H4 (cell line): Measurements from ENCODE around the gene SLC13A2. TPM values are rescaled to one million over a fixed set of nuclear protein-coding genes. Genes with fewer than 3 reads are reported as not detected.
"Not testable (repeated sequence)": the region's sequence is repeated elsewhere in the genome, so short reads cannot be mapped to it uniquely, and the experiment has no call there.

Source experiments
- DNase-seq: peaks from one replicate; pipeline ENCODE4 v3.0.0-alpha.2; 2015; ENCODE audit warnings: low spot score
- total RNA-seq: library from RNA; depleted of rRNA; stranded (reverse); fragments of >200 nt; shearing (Covaris generic); gene quantifications from 2 replicates; pipeline ENCODE4 v1.2.3, GENCODE V29; 2014; rRNA removed

SLC13A2 gene, protein sequence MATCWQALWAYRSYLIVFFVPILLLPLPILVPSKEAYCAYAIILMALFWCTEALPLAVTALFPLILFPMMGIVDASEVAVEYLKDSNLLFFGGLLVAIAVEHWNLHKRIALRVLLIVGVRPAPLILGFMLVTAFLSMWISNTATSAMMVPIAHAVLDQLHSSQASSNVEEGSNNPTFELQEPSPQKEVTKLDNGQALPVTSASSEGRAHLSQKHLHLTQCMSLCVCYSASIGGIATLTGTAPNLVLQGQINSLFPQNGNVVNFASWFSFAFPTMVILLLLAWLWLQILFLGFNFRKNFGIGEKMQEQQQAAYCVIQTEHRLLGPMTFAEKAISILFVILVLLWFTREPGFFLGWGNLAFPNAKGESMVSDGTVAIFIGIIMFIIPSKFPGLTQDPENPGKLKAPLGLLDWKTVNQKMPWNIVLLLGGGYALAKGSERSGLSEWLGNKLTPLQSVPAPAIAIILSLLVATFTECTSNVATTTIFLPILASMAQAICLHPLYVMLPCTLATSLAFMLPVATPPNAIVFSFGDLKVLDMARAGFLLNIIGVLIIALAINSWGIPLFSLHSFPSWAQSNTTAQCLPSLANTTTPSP
- not detected in 2 replicates for total RNA-seq

DNA sequence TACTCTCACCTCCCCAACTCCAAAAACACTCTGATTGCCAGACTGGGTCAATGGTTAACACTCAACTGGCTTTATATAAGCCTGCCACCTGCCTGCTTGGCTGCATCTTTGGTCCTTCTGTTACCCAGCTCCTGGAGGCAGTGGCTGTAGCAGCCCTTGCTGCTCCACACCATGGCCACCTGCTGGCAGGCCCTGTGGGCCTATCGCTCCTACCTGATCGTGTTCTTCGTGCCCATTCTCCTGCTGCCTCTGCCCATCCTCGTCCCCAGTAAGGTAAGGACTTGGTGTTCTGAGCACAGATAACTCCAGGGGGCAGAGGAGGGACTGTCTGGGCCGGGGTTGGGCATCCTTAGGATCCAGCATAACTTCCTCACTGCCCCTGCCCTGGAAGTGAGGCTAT lies at the start of gene SLC13A2:
TSS of gene SLC13A2 (plus strand) at position 103 of the 400 bp plus-strand sequence. CDS start at position 172, 69 bp downstream.
- DNase-seq = no peak

GRCh38 chr17:28425206-28425605 lies 48.2 kb upstream of the SLC13A2 start:
- no peak for DNase-seq

DNA sequence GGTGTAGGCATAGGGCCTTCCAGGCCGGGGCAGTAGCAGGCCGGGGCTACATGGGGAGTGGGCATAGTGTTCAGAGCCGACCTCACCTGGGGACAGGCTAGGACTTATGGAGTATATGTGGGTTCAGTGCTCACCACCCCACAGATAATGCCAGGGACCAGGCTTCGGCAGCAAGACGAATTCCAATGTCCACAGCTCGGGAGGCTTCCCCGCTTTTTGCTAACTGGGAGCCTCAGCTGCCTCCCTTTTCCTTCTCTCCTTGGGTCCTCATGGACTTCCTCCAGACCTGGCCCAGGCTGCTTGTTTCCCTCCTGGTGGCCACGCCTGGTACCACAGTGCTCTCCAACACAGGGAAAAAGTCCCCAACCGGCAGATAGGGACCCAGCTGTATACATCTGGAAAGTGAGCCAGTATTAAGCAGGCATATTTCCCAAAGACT lies 47.3 kb upstream of the SLC13A2 start:
- peak; percentile 29 for DNase-seq

GRCh38 chr17:28427371-28427770 lies 46.1 kb upstream of the SLC13A2 start:
- DNase-seq = no peak

DNA sequence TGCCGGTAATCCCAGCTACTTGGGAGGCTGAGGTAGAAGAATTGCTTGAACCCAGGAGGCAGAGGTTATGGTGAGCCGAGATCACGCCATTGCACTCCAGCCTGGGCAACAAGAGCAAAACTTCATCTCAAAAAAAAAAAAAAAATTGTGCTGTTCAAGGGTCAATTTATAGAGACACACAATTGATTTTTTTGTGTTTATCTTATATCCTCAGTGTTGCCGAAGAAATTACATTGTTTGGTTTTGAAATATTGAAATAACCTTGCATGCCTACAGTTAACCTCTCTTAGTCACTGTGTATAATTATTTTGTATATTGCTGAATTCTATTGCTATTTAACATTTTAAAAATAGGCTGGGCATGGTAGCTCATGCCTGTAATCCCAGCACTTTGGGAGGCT lies 45.5 kb upstream of the SLC13A2 start:
- not testable (repeated sequence) for DNase-seq

- DNase-seq = no peak
Observed at GRCh38 chr17:28433721-28434120, 39.7 kb upstream of the SLC13A2 start.

- DNase-seq = not testable (repeated sequence)
Observed at GRCh38 chr17:28434326-28434725, 39.1 kb upstream of the SLC13A2 start.

DNA sequence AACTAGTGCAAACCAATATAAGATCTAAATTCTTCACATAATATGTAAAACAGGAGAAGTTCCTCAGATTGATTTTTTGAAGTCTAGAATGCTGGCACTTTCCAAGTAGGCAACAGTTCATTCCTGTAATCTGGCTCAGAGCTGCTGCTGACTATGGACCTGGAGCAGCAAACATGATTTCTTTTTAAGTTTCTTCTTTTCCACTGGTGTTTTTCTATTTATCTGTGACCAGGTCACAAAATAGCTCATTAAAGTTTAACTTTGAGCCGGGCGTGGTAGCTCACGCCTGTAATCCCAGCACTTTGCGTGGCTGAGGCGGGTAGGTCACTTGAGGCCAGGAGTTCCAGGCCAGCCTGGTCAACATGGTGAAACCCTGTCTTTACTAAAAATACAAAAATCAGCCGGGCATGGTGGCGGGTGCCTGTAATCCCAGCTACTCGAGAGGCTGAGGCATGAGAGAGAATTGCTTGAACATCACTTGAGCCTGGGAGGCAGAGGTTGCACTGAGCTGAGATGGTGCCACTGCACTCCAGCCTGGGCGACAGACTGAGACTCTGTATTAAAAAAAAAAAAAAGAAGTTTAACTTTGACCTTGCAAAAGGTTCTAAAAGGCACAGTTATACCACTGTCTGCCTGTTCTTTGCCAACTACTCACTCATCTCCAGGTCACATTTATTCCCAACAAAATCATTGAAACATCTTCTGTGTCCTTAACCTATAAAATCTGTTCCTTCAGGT lies 29.4 kb upstream of the SLC13A2 start:
- DNase-seq = no peak

DNA sequence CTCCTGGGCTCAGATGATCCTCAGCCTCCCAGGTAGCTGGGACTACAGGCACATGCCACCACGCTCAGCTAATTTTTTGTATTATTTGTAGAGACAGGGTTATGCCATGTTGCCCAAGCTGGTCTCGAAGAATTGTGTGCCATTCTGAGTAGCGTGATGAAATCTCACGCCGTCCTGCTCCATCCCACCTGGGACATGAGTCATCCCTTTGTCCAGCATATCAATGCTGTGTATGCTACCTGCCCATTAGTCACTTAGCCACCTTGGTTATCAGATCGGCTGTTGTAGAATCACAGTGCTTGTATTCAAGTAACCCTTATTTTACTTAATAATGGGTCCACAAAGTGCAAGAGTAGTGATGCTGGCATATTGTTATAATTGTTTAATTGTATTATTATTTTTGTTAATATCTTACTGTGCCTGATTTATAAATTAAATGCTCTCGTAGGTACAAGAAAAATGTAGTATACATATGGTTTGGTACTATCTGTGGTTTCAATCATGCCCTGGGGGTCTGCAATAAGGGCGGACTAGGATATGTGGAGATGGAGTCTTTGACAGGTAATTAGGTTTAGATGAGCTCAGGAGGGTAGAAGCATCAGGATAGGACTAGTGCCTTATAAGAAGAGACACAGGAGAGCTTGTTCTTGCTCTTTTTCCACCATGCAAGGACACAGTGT lies 26.6 kb upstream of the SLC13A2 start:
- no peak for DNase-seq

GRCh38 chr17:28447396-28447760 lies 26.1 kb upstream of the SLC13A2 start:
- no peak for DNase-seq

- DNase-seq = no peak
Observed at GRCh38 chr17:28449859-28450258, 23.6 kb upstream of the SLC13A2 start.

- DNase-seq = no peak
Observed at GRCh38 chr17:28457890-28458289, 15.6 kb upstream of the SLC13A2 start.

DNA sequence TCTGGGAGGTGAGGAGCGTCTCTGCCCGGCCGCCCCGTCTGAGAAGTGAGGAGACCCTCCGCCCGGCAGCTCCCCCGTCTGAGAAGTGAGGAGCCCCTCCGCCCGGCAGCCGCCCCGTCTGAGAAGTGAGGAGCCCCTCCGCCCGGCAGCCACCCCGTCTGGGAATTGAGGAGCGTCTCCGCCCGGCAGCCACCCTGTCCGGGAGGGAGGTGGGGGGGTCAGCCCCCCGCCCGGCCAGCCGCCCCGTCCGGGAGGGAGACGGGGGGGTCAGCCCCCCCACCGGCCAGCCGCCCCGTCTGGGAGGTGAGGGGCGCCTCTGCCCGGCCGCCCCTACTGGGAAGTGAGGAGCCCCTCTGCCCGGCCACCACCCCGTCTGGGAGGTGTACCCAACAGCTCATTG lies 14.6 kb upstream of the SLC13A2 start:
- DNase-seq = not testable (repeated sequence)

DNA sequence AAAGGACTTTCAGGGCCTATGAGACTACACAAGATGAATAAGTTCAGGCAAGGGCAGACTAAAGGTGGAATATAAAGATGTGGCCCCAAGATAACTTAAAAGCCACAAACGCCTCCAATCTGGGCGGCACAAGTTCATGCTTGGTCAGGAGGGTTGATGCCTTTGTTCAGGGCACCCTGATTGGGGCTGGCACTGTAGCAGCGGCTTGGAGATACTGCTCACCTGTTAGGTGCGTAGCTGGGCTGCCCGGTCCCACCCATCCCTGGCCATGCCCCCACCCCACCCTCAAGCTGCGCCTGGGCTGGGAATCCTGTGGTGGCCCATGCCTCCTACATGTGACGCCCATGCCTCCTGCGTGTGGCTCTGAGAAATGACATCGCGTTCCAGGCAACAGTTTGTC lies 12.5 kb upstream of the SLC13A2 start:
- no peak for DNase-seq

- DNase-seq = no peak
Observed at GRCh38 chr17:28466001-28466400, 7.4 kb upstream of the SLC13A2 start.

DNA sequence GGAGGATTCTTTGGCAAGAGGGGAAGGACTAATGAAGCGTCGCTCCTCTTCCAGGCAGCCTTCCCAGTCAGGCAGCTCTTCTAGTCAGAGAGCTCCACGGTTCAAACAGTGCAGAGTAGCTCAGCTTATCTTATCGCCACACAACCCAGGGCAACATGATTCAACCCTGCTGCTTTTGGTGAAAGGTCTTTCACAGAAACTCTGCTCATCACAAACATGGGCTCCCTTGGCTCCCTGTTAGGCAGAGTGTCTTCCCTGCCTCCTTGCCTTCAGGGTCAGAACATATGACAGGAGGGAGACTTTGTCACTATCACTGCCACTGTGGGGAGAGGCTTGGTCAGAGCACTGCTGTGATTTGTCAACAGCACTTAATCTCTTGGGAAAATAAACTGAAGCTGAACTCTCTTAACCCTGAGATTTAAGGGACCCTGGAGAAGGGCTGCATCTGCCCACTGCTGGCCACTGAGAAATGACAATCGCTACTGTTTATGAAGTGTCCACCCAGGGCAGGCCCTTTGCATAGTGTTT lies 6.9 kb upstream of the SLC13A2 start:
- DNase-seq = no peak

- DNase-seq = peak; percentile 57
Observed at GRCh38 chr17:28467456-28468025, 5.9 kb upstream of the SLC13A2 start.

DNA sequence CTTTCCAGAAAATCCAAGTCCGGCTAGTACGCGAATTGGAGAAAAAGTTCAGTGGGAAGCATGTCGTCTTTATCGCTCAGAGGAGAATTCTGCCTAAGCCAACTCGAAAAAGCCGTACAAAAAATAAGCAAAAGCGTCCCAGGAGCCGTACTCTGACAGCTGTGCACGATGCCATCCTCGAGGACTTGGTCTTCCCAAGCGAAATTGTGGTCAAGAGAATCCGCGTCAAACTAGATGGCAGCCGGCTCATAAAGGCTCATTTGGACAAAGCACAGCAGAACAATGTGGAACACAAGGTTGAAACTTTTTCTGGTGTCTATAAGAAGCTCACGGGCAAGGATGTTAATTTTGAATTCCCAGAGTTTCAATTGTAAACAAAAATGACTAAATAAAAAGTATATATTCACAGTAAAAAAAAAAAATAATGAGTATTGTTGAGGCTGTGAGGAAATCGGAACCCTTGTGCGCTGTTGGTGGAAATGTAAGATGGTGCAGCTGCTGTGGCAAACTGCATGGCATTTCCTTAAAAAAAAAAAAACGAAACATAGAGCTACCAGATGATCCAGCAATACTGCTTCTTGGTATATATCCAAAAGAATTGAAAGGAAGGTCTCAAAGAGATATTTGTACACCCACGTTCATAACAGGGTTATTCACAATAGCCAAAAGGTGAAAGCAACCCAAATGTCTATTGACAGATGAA lies 5.3 kb upstream of the SLC13A2 start:
- not testable (repeated sequence) for DNase-seq

- DNase-seq = no peak
Observed at GRCh38 chr17:28468781-28469180, 4.7 kb upstream of the SLC13A2 start.

- no peak for DNase-seq
Observed at GRCh38 chr17:28469376-28469775, 4.1 kb upstream of the SLC13A2 start.
